GM19328 (cell line): ENCODE results near the gene RIOK1.

ENCODE experiments used
- ATAC-seq: cut with Tn5 transposase; IDR thresholded peaks from one replicate; pipeline ENCODE4 v1.9.1; 2021; ENCODE audit warnings: mild to moderate bottlenecking, moderate library complexity; ENCODE audit not compliant: unreplicated experiment

The RIOK1 gene

GRCh38 chr6:7406743-7407142, 17.1 kb downstream of the RIOK1 start:
- no peak for ATAC-seq

- ATAC-seq: no peak
These were observed 20.1 kb downstream of the RIOK1 start for GRCh38 chr6:7409740-7410139.

- no peak for ATAC-seq
These were observed 21.2 kb downstream of the RIOK1 start for GRCh38 chr6:7410851-7411250.

- ATAC-seq: no peak
These were observed 21.7 kb downstream of the RIOK1 start for GRCh38 chr6:7411328-7411727.

- ATAC-seq: no peak
These were observed 23.7 kb downstream of the RIOK1 start for GRCh38 chr6:7413151-7413823.

- ATAC-seq: no peak
These were observed 25.2 kb downstream of the RIOK1 start for GRCh38 chr6:7414811-7415210.

GRCh38 chr6:7417684-7418083, 28.1 kb downstream of the RIOK1 start:
- no peak for ATAC-seq

- no peak for ATAC-seq
These were observed 28.8 kb downstream of the RIOK1 start for GRCh38 chr6:7418238-7418905.

GRCh38 chr6:7419065-7419464, 29.5 kb downstream of the RIOK1 start:
- no peak for ATAC-seq

- ATAC-seq: no peak
These were observed 31.5 kb downstream of the RIOK1 start for GRCh38 chr6:7421066-7421465.

GRCh38 chr6:7424058-7424457, 34.5 kb downstream of the RIOK1 start:
- no peak for ATAC-seq

- ATAC-seq: no peak
These were observed 35.6 kb downstream of the RIOK1 start for GRCh38 chr6:7424967-7425807.

- no peak for ATAC-seq
These were observed 36.2 kb downstream of the RIOK1 start for GRCh38 chr6:7425808-7426190.

GRCh38 chr6:7426447-7427169, 37.0 kb downstream of the RIOK1 start:
- ATAC-seq: no peak

GRCh38 chr6:7431313-7431673, 41.7 kb downstream of the RIOK1 start:
- no peak for ATAC-seq

GRCh38 chr6:7431674-7432390, 42.2 kb downstream of the RIOK1 start:
- no peak for ATAC-seq

- ATAC-seq: no peak
These were observed 42.9 kb downstream of the RIOK1 start for GRCh38 chr6:7432391-7433120.

GRCh38 chr6:7433121-7433617, 43.6 kb downstream of the RIOK1 start:
- no peak for ATAC-seq

GRCh38 chr6:7434672-7435071, 45.1 kb downstream of the RIOK1 start:
- no peak for ATAC-seq

- no peak for ATAC-seq
These were observed 48.4 kb downstream of the RIOK1 start for GRCh38 chr6:7438011-7438410.
